K562 (cell line): ENCODE measurements around the gene FCRLA. TPM values are rescaled to one million over a fixed set of nuclear protein-coding genes. Genes with fewer than 3 reads are reported as not detected.
A peak's percentile ranks its signal among the peaks of the same experiment; 100 is the strongest.

Experiments used
- ESRRA ChIP-seq: fragments of 450-650 bp; IDR thresholded peaks from 2 replicates; pipeline ENCODE4 v1.6.1; 2014; ENCODE audit warnings: low read depth, mild to moderate bottlenecking, moderate library complexity, borderline replicate concordance
- LEF1 ChIP-seq: fragments of 450-650 bp; IDR thresholded peaks from 2 replicates; pipeline ENCODE4 v1.6.1; 2016; ENCODE audit warnings: mild to moderate bottlenecking
- MTA2 ChIP-seq: fragments of 450-650 bp; IDR thresholded peaks from 2 replicates; pipeline ENCODE4 v1.6.1; 2016; ENCODE audit warnings: low read depth
- PHB2 ChIP-seq: fragments of 450-650 bp; IDR thresholded peaks from 2 replicates; pipeline ENCODE4 v1.6.1; 2017; ENCODE audit warnings: low read depth
- SPI1 ChIP-seq: IDR thresholded peaks from 2 replicates; pipeline ENCODE4 v1.6.1; 2011; ENCODE audit warnings: low read depth, low read length, control low read depth, borderline replicate concordance
- THAP12 ChIP-seq: fragments of 250-450 bp; sonication (Bioruptor Pico); IDR thresholded peaks from 2 replicates; pipeline ENCODE4 v1.9.0; 2021; ENCODE audit warnings: mild to moderate bottlenecking, inconsistent platforms
- ZKSCAN3 ChIP-seq: fragments of 250-450 bp; sonication (Bioruptor Pico); IDR thresholded peaks from 2 replicates; pipeline ENCODE4 v1.4.0; 2020
- polyA plus RNA-seq, 8 experiments: library from polyadenylated mRNA; depleted of rRNA in 4 of 8; stranded (reverse) in 5 of 8; unstranded in 3 of 8; fragments of >200 nt; fragmentation: Nextera tagmentation in 2 of 8; fragmentation: Illumina TruSeq in 1 of 8; extraction: Ambion mirVana in 2 of 8; extraction: Trizol in 1 of 8; gene quantifications; 2 replicates each; pipeline versions ENCODE4 v1.2.1 to v1.2.3, GENCODE V29; 2011 to 2014; ENCODE audit warnings: inconsistent platforms in 1 of 8, missing spikeins in 1 of 8
- total RNA-seq, 7 experiments: library from RNA; depleted of rRNA in 6 of 7; stranded (reverse); fragments of >200 nt in 6 of 7; fragmentation: Illumina TruSeq in 2 of 7; extraction: Trizol in 2 of 7; gene quantifications; 2 replicates each; pipeline versions ENCODE4 v1.2.1 to v1.2.3, GENCODE V29; 2011 to 2021; ENCODE audit warnings: low replicate concordance in 1 of 7
- TF ChIP-seq, protein P1 (sequence below): fragments of 450-650 bp; conservative IDR thresholded peaks from 2 replicates; pipeline ENCODE4 v1.6.1; 2016; ENCODE audit warnings: missing genetic modification characterization, low read depth, mild to moderate bottlenecking, control low read depth, missing compliant biosample characterization

Gene FCRLA
- total and polyA plus RNA-seq, 9 of the 15 experiments (the other 6 are each of a cell fraction or from before 2014, with no cell fraction given): 0.09 to 0.84 (median 0.44) TPM

- TF ChIP-seq THAP12 (CRISPR knock-in tag) (no peak), ZKSCAN3 (CRISPR knock-in tag) (no peak), SPI1 (0 out of 2 replicates have a peak, but pooled peaks have one; percentile 10), MTA2 (peak; percentile 38; the same call in 1 of the 2 replicates), ESRRA (0 out of 2 replicates have a peak, but pooled peaks have one; percentile 26), LEF1 (0 out of 2 replicates have a peak, but pooled peaks have one; percentile 38), PHB2 (0 out of 2 replicates have a peak, but pooled peaks have one; percentile 19)
- TF ChIP-seq, protein P1, sequence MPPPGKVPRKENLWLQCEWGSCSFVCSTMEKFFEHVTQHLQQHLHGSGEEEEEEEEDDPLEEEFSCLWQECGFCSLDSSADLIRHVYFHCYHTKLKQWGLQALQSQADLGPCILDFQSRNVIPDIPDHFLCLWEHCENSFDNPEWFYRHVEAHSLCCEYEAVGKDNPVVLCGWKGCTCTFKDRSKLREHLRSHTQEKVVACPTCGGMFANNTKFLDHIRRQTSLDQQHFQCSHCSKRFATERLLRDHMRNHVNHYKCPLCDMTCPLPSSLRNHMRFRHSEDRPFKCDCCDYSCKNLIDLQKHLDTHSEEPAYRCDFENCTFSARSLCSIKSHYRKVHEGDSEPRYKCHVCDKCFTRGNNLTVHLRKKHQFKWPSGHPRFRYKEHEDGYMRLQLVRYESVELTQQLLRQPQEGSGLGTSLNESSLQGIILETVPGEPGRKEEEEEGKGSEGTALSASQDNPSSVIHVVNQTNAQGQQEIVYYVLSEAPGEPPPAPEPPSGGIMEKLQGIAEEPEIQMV (tag): no peak
Measured at GRCh38 chr1:161738627-161739287, 31.7 kb downstream of the FCRLA start (continued).
